ENCODE measurements around the gene FKBP3.

FKBP3 gene

DNA sequence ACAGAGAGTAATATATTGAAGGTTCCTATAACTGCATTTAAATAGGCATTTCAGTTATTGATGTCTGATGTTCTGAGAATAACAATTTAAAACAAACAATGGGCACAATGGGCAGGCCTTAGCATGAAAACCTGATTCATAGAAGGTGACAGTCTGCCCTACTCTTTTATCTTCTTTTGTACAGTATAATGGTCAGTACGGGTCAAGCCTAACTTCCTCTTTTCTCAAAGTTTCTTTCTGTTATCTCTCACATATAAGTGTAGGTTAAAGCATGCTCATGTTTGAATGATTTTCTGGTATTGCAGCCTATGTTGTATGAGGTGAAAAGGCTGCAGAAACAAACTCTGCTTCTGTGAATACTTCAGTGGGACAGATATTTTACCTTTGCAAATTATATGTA is 14.2 kb downstream of the FKBP3 start:
- no peak overlapping the region for H3K4me3 ChIP-seq (ENCODE audit: low read depth, low read length)
- in situ Hi-C loops (cut with HindIII; ENCODE audit: low sequenced_read_pairs) = no loop called here
- no peak for TF ChIP-seq CTCF (IDR thresholded peaks at IDR 0.05; ENCODE audit: low read depth, low read length)
- DNase-seq (ENCODE audit: low read depth, low spot score) = no peak

DNA sequence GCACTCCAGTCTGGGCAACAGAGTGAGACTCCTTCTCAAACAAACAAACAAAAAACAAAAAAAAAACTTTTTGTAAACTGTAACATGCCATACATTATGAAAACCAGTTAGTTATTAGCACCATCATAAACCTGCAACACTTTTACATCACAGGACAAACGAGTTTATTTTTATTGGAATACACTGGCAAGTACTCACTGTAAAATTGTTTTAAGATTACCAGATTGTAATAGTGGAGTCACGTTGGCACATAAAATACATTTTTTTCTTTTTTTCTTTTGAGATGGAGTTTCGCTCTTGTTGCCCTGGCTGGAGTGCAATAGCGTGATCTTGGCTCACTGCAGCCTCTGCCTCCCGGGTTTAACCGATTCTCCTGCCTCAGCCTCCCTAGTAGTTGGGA is 15.7 kb downstream of the FKBP3 start:
- H3K4me3 ChIP-seq (ENCODE audit: low read depth, low read length) = no peak overlapping the region
- in situ Hi-C loops (cut with HindIII; ENCODE audit: low sequenced_read_pairs) = no loop called here
- TF ChIP-seq CTCF (IDR thresholded peaks at IDR 0.05; ENCODE audit: low read depth, low read length) = no peak
- DNase-seq (ENCODE audit: low read depth, low spot score) = no peak

DNA sequence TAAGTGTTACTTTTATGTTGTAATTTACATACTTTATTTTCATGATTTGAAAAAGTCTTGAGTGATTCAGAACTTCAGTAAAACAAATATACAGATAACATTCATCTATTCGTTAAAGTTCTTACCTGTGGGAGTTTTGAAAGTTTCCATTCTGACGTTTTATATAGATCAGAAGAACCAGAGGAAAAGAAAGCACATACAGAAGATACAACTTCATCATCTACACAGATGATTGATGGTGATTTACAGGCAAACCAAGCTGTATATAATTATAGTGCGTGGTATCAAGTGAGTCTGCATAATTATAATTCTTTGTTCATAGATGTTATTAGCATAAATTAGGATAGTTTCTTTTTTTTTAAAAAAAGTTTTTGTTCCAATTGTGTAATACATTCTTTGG is 20.0 kb downstream of the FKBP3 start:
- H3K4me3 ChIP-seq (ENCODE audit: low read depth, low read length) = no peak overlapping the region
- DNase-seq (ENCODE audit: low read depth, low spot score) = no peak
- no peak for TF ChIP-seq CTCF (IDR thresholded peaks at IDR 0.05; ENCODE audit: low read depth, low read length)
- in situ Hi-C loops (cut with HindIII; ENCODE audit: low sequenced_read_pairs) = no loop called here

DNA sequence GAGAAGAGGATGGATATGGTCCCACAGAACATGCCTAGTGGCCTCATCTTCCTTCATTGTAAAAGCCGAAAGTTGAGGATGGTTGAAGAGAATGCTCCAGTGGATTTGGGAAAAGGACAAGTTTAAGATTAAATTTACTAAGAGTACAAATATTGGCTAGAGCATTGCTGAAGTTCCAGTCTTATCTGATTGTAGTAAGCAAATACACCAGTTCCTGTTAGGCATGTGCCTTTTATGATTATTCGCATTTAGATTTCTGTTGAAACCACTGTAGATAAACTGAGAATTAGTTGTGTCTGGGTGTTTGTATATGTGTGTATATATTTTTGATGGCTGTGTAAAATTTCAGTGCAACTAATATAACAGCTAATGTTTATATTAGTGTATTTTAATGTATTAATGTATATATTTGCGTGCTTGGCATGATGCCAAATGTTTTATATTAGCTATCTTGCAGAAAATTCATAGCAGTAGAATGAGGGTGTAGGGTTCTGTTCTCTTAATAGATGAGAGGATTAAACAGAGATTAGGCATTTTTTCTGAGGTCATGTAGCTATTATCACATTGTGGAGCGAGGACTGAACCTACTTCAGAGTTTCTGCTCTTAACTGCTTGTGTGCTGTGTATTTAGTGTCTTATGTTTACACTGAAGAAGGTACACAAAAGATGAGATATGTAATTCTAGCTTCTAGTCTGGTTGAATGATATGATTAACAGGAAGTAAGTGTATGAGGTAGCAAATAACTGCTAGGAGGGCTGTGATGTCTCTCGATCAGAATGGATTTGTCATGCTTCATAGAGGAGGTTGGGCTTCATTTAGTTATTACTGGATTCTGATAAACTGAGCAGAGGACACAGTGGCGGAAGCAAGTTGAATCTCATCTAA is 21.1 kb downstream of the FKBP3 start:
- no peak for TF ChIP-seq CTCF (IDR thresholded peaks at IDR 0.05; ENCODE audit: low read depth, low read length)
- DNase-seq (ENCODE audit: low read depth, low spot score) = no peak
- in situ Hi-C loops (cut with HindIII; ENCODE audit: low sequenced_read_pairs) = no loop called here
- no peak overlapping the region for H3K4me3 ChIP-seq (ENCODE audit: low read depth, low read length)

- no peak overlapping the region for H3K4me3 ChIP-seq (ENCODE audit: low read depth, low read length)
- in situ Hi-C loops (cut with HindIII; ENCODE audit: low sequenced_read_pairs) = no loop called here
- TF ChIP-seq CTCF (IDR thresholded peaks at IDR 0.05; ENCODE audit: low read depth, low read length) = no peak
- no peak for DNase-seq (ENCODE audit: low read depth, low spot score)
Measured at GRCh38 chr14:45104561-45104960, 29.7 kb downstream of the FKBP3 start.

- no peak for DNase-seq (ENCODE audit: low read depth, low spot score)
- H3K4me3 ChIP-seq (ENCODE audit: low read depth, low read length) = no peak overlapping the region
- TF ChIP-seq CTCF (IDR thresholded peaks at IDR 0.05; ENCODE audit: low read depth, low read length) = no peak
- in situ Hi-C loops (cut with HindIII; ENCODE audit: low sequenced_read_pairs) = no loop called here
Measured at GRCh38 chr14:45103806-45104205, 30.5 kb downstream of the FKBP3 start.
